ENCODE measurements around the gene CORO2B.

CORO2B gene

GRCh38 chr15:68610825-68611224 lies 32.0 kb downstream of the CORO2B start:
- no peak for DNase-seq

GRCh38 chr15:68612503-68612902 lies 33.7 kb downstream of the CORO2B start:
- DNase-seq = no peak

- DNase-seq = peak in 3 of 4 experiments; percentile 22 to 42 (median 34)
These were observed 34.4 kb downstream of the CORO2B start for GRCh38 chr15:68612979-68613740.

GRCh38 chr15:68614286-68615035 lies 35.7 kb downstream of the CORO2B start:
- DNase-seq = no peak

GRCh38 chr15:68615301-68615700 lies 36.5 kb downstream of the CORO2B start:
- no peak for DNase-seq

- no peak for DNase-seq
These were observed 37.0 kb downstream of the CORO2B start for GRCh38 chr15:68615811-68616210.

GRCh38 chr15:68616397-68616796 lies 37.6 kb downstream of the CORO2B start:
- no peak for DNase-seq

GRCh38 chr15:68617001-68617400 lies 38.2 kb downstream of the CORO2B start:
- DNase-seq = no peak

GRCh38 chr15:68617777-68618176 lies 39.0 kb downstream of the CORO2B start:
- DNase-seq = no peak

GRCh38 chr15:68618394-68618793 lies 39.6 kb downstream of the CORO2B start:
- DNase-seq = peak; percentile 38 to 81 (median 70)

GRCh38 chr15:68618908-68619698 lies 40.3 kb downstream of the CORO2B start:
- DNase-seq = peak in 1 of 4 experiments; percentile 7

GRCh38 chr15:68620721-68621527 lies 42.1 kb downstream of the CORO2B start:
- no peak for DNase-seq

- no peak for DNase-seq
These were observed 42.7 kb downstream of the CORO2B start for GRCh38 chr15:68621535-68621934.

GRCh38 chr15:68623301-68623892 lies 44.6 kb downstream of the CORO2B start:
- DNase-seq = no peak

- no peak for DNase-seq
These were observed 47.1 kb downstream of the CORO2B start for GRCh38 chr15:68625853-68626252.

- DNase-seq = no peak
These were observed 47.5 kb downstream of the CORO2B start for GRCh38 chr15:68626283-68626682.

- DNase-seq = no peak
These were observed 47.9 kb downstream of the CORO2B start for GRCh38 chr15:68626739-68627138.

- DNase-seq = no peak
These were observed 48.7 kb downstream of the CORO2B start for GRCh38 chr15:68627476-68627875.

- no peak for DNase-seq
These were observed 49.2 kb downstream of the CORO2B start for GRCh38 chr15:68627995-68628394.

- no peak for DNase-seq
These were observed 50.9 kb downstream of the CORO2B start for GRCh38 chr15:68629519-68630210.

GRCh38 chr15:68630211-68630555 lies 51.4 kb downstream of the CORO2B start:
- no peak for DNase-seq
